HepG2 (cell line): Measurements from ENCODE around the gene FAP. TPM values are rescaled to one million over a fixed set of nuclear protein-coding genes. Genes with fewer than 3 reads are reported as not detected.

Source experiments
- AGO1 ChIP-seq: fragments of 200-400 bp; formaldehyde crosslinking; IDR thresholded peaks from 2 replicates; pipeline ENCODE4 v1.6.1; 2017; ENCODE audit warnings: mild to moderate bottlenecking, low read depth, low read length, moderate library complexity; ENCODE audit not compliant: poor library complexity, severe bottlenecking
- CCDC6 ChIP-seq: sonication (generic); formaldehyde crosslinking; IDR thresholded peaks from 2 replicates; pipeline ENCODE4 v1.8.1; 2022; ENCODE audit warnings: mild to moderate bottlenecking, missing genetic modification reagents, moderate library complexity
- FOSL1 ChIP-seq: sonication (generic); formaldehyde crosslinking; IDR thresholded peaks from 2 replicates; pipeline ENCODE4 v1.9.0; 2021; ENCODE audit warnings: missing genetic modification reagents, borderline replicate concordance
- HNF4G ChIP-seq, 2 experiments: sonication (generic) in 1 of 2; formaldehyde crosslinking in 1 of 2; IDR thresholded peaks; 2 replicates each; pipeline versions ENCODE4 v1.4.0 to v1.6.1; 2011 to 2020; ENCODE audit warnings: borderline replicate concordance in 2 of 2, low read depth in 2 of 2, mild to moderate bottlenecking in 2 of 2, low read length in 1 of 2, missing genetic modification reagents in 1 of 2, moderate library complexity in 1 of 2
- MATR3 ChIP-seq: sonication (generic); formaldehyde crosslinking; IDR thresholded peaks from 2 replicates; pipeline ENCODE4 v1.4.0; 2020; ENCODE audit warnings: missing genetic modification reagents
- MBNL3 ChIP-seq: fragments of 250-450 bp; sonication (Bioruptor Pico); conservative IDR thresholded peaks from 2 replicates; pipeline ENCODE4 v1.8.0; 2022; ENCODE audit warnings: mild to moderate bottlenecking, inconsistent platforms
- ZBTB20 ChIP-seq: sonication (generic); formaldehyde crosslinking; IDR thresholded peaks from 2 replicates; pipeline ENCODE4 v1.8.1; 2023; ENCODE audit warnings: missing genetic modification reagents, low read depth, mild to moderate bottlenecking, borderline replicate concordance
- polyA plus RNA-seq, 8 experiments: library from polyadenylated mRNA; depleted of rRNA in 3 of 8; stranded (reverse) in 7 of 8; unstranded in 1 of 8; fragments of >200 nt; fragmentation: Illumina TruSeq in 4 of 8; extraction: Trizol in 4 of 8; gene quantifications; 2 replicates each; pipeline versions ENCODE4 v1.2.1 to v1.2.3, GENCODE V29; 2011 to 2016; ENCODE audit warnings: low read depth in 4 of 8, missing spikeins in 1 of 8, mixed read lengths in 1 of 8; ENCODE audit not compliant: insufficient read depth in 1 of 8
- total RNA-seq, 5 experiments: library from RNA; depleted of rRNA; stranded (reverse); fragments of >200 nt; fragmentation: Illumina TruSeq; extraction: Trizol; gene quantifications; 2 replicates each; pipeline ENCODE4 v1.2.3, GENCODE V29; 2016; ENCODE audit warnings: low read depth in 1 of 5
- TF ChIP-seq, protein P1 (sequence below): sonication (generic); formaldehyde crosslinking; IDR thresholded peaks from 2 replicates; pipeline ENCODE4 v1.4.0; 2020; ENCODE audit warnings: missing genetic modification reagents
- TF ChIP-seq, protein P2 (sequence below): sonication (generic); formaldehyde crosslinking; IDR thresholded peaks from 2 replicates; pipeline ENCODE4; 2020; ENCODE audit warnings: missing genetic modification reagents, mild to moderate bottlenecking, borderline replicate concordance

Gene FAP
- total and polyA plus RNA-seq, 2 of the 13 experiments (the other 11 are each of a cell fraction or from before 2014, with no cell fraction given) = not detected

DNA sequence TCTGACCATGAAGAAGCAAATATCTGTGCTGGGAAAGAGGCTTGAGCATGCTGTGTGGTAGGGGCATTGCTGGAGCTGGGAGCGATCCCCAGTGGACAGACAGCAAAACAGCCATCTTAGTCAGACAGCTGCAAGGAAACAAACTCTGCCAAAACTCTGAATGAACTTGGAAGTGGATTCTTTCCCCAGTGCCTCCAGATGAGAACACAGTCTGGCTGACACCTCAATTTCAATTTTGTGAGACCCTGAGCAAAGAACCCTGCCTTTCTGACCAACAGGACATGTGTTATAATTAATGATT is 23.2 kb upstream of the FAP start (continued):
- TF ChIP-seq, protein P1, sequence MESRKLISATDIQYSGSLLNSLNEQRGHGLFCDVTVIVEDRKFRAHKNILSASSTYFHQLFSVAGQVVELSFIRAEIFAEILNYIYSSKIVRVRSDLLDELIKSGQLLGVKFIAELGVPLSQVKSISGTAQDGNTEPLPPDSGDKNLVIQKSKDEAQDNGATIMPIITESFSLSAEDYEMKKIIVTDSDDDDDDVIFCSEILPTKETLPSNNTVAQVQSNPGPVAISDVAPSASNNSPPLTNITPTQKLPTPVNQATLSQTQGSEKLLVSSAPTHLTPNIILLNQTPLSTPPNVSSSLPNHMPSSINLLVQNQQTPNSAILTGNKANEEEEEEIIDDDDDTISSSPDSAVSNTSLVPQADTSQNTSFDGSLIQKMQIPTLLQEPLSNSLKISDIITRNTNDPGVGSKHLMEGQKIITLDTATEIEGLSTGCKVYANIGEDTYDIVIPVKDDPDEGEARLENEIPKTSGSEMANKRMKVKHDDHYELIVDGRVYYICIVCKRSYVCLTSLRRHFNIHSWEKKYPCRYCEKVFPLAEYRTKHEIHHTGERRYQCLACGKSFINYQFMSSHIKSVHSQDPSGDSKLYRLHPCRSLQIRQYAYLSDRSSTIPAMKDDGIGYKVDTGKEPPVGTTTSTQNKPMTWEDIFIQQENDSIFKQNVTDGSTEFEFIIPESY (CRISPR knock-in tag) = no peak
- TF ChIP-seq MATR3 (CRISPR knock-in tag) (no peak), ZBTB20 (no peak), CCDC6 (no peak), FOSL1 (CRISPR knock-in tag) (no peak), HNF4G (IDR thresholded peaks at IDR 0.05; ENCODE audit: borderline replicate concordance, low read depth, low read length) (no peak), HNF4G (CRISPR knock-in tag; IDR thresholded peaks at IDR 0.05; ENCODE audit: borderline replicate concordance, low read depth) (no peak), AGO1 (no peak), MBNL3 (no peak)
- TF ChIP-seq, protein P2, sequence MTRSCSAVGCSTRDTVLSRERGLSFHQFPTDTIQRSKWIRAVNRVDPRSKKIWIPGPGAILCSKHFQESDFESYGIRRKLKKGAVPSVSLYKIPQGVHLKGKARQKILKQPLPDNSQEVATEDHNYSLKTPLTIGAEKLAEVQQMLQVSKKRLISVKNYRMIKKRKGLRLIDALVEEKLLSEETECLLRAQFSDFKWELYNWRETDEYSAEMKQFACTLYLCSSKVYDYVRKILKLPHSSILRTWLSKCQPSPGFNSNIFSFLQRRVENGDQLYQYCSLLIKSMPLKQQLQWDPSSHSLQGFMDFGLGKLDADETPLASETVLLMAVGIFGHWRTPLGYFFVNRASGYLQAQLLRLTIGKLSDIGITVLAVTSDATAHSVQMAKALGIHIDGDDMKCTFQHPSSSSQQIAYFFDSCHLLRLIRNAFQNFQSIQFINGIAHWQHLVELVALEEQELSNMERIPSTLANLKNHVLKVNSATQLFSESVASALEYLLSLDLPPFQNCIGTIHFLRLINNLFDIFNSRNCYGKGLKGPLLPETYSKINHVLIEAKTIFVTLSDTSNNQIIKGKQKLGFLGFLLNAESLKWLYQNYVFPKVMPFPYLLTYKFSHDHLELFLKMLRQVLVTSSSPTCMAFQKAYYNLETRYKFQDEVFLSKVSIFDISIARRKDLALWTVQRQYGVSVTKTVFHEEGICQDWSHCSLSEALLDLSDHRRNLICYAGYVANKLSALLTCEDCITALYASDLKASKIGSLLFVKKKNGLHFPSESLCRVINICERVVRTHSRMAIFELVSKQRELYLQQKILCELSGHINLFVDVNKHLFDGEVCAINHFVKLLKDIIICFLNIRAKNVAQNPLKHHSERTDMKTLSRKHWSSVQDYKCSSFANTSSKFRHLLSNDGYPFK (CRISPR knock-in tag) = no peak
